ENCODE measurements around the gene WNT7B.

Gene WNT7B

GRCh38 chr22:45975164-45976161 lies 1.5 kb downstream of the WNT7B start:
- H3K4me1 ChIP-seq (ENCODE audit: control insufficient read depth in 2 of 2, insufficient read depth in 1 of 2, low read depth in 1 of 2, low read length in 2 of 2), result peaks cover 30 to 36% of the 10 kb centered on the region in 2 donors
- H3K4me3 ChIP-seq (ENCODE audit: low read length in 2 of 2), result peak overlapping the region; percentile 37 to 84
- peaks cover 0 to 5% of the 10 kb centered on the region in 2 donors for H3K36me3 ChIP-seq (replicated peaks in 1 of 2; ENCODE audit: control insufficient read depth in 2 of 2, insufficient read depth in 2 of 2, low read length in 2 of 2)
- no CpG with 5 or more reads among the region's 80 CpGs for WGBS, 2 donors (ENCODE audit: extremely low coverage in 2 of 2, insufficient read length in 2 of 2, insufficient replicate concordance in 1 of 2)
- peak overlapping the region; percentile 0 for H3K23ac ChIP-seq (ENCODE audit: low read depth, low read length, poor library complexity)
- H3K79me1 ChIP-seq (ENCODE audit: low read depth, low read length), result peaks cover 2% of the 10 kb centered on the region
- H4K91ac ChIP-seq (ENCODE audit: low read depth, low read length, poor library complexity), result no peak overlapping the region
- peak overlapping the region; percentile 94 for H3K14ac ChIP-seq (ENCODE audit: low read length)
- no peak overlapping the region for H2BK12ac ChIP-seq (ENCODE audit: low read length)
- H2BK5ac ChIP-seq (ENCODE audit: low read length), result no peak overlapping the region
- no peak overlapping the region for H2BK120ac ChIP-seq (ENCODE audit: low read depth, low read length)
- H3K27ac ChIP-seq (replicated peaks; ENCODE audit: low read length), result no peak overlapping the region
- no peak for DNase-seq (ENCODE audit: low spot score)
- peak overlapping the region; percentile 19 for H2BK15ac ChIP-seq (ENCODE audit: low read length)
- peaks cover 7 to 26% of the 10 kb centered on the region in 2 donors for H3K9me3 ChIP-seq (replicated peaks in 1 of 2; ENCODE audit: control insufficient read depth in 2 of 2, insufficient read depth in 1 of 2, low read depth in 1 of 2, low read length in 2 of 2)
- peak overlapping the region; percentile 91 for H3K18ac ChIP-seq (ENCODE audit: low read length)
- no peak overlapping the region for H3K4ac ChIP-seq (ENCODE audit: low read length)
- peak overlapping the region; percentile 99 for H3K4me2 ChIP-seq (ENCODE audit: insufficient read depth, low read length, poor library complexity, severe bottlenecking)
- peak overlapping the region; percentile 88 for H2AFZ ChIP-seq (ENCODE audit: low read length)
- H2AK5ac ChIP-seq (ENCODE audit: low read depth, low read length), result peak overlapping the region; percentile 41
- H4K8ac ChIP-seq (ENCODE audit: low read depth, low read length), result no peak overlapping the region
- H3K27me3 ChIP-seq (ENCODE audit: control insufficient read depth in 3 of 3, insufficient read depth in 3 of 3, low read depth in 1 of 3, low read length in 3 of 3), result peaks cover 40 to 84% (median 69%) of the 10 kb centered on the region in 3 experiments
- H3K9ac ChIP-seq (ENCODE audit: low read depth, low read length, poor library complexity), result peak overlapping the region; percentile 34

- Histone ChIP-seq H2BK5ac (ENCODE audit: low read length) (no peak overlapping the region), H3K18ac (ENCODE audit: low read length) (peak overlapping the region; percentile 0), H2BK120ac (ENCODE audit: low read depth, low read length) (no peak overlapping the region), H2AFZ (ENCODE audit: low read length) (no peak overlapping the region), H2AK5ac (ENCODE audit: low read depth, low read length) (peak overlapping the region; percentile 70), H3K36me3 (replicated peaks in 1 of 2; ENCODE audit: control insufficient read depth in 2 of 2, insufficient read depth in 2 of 2, low read length in 2 of 2) (peaks cover 0 to 2% of the 10 kb centered on the region in 2 donors), H4K91ac (ENCODE audit: low read depth, low read length, poor library complexity) (no peak overlapping the region), H3K9me3 (replicated peaks in 1 of 2; ENCODE audit: control insufficient read depth in 2 of 2, insufficient read depth in 1 of 2, low read depth in 1 of 2, low read length in 2 of 2) (peaks cover 7 to 17% of the 10 kb centered on the region in 2 donors), H3K4me1 (ENCODE audit: control insufficient read depth in 2 of 2, insufficient read depth in 1 of 2, low read depth in 1 of 2, low read length in 2 of 2) (peaks cover 39 to 43% of the 10 kb centered on the region in 2 donors), H3K27me3 (ENCODE audit: control insufficient read depth in 3 of 3, insufficient read depth in 3 of 3, low read depth in 1 of 3, low read length in 3 of 3) (peaks cover 40 to 81% (median 74%) of the 10 kb centered on the region in 3 experiments), H3K14ac (ENCODE audit: low read length) (no peak overlapping the region), H3K9ac (ENCODE audit: low read depth, low read length, poor library complexity) (no peak overlapping the region), H2BK15ac (ENCODE audit: low read length) (no peak overlapping the region), H3K4ac (ENCODE audit: low read length) (no peak overlapping the region), H4K8ac (ENCODE audit: low read depth, low read length) (no peak overlapping the region), H3K79me1 (ENCODE audit: low read depth, low read length) (peaks cover 2% of the 10 kb centered on the region), H3K27ac (replicated peaks; ENCODE audit: low read length) (no peak overlapping the region), H3K23ac (ENCODE audit: low read depth, low read length, poor library complexity) (no peak overlapping the region), H3K4me3 (ENCODE audit: low read length in 2 of 2) (no peak overlapping the region), H2BK12ac (ENCODE audit: low read length) (no peak overlapping the region), H3K4me2 (ENCODE audit: insufficient read depth, low read length, poor library complexity, severe bottlenecking) (no peak overlapping the region)
- no peak for DNase-seq (ENCODE audit: low spot score)
- no CpG with 5 or more reads among the region's 4 CpGs for WGBS, 2 donors (ENCODE audit: extremely low coverage in 2 of 2, insufficient read length in 2 of 2, insufficient replicate concordance in 1 of 2)
Observed at GRCh38 chr22:45974498-45974897, 2.5 kb downstream of the WNT7B start.

- peaks cover 37 to 49% of the 10 kb centered on the region in 2 donors for H3K4me1 ChIP-seq (ENCODE audit: control insufficient read depth in 2 of 2, insufficient read depth in 1 of 2, low read depth in 1 of 2, low read length in 2 of 2)
- no peak overlapping the region for H3K4ac ChIP-seq (ENCODE audit: low read length)
- H2AFZ ChIP-seq (ENCODE audit: low read length), result no peak overlapping the region
- H3K23ac ChIP-seq (ENCODE audit: low read depth, low read length, poor library complexity), result peak overlapping the region; percentile 96
- peak overlapping the region; percentile 39 for H3K14ac ChIP-seq (ENCODE audit: low read length)
- H2BK5ac ChIP-seq (ENCODE audit: low read length), result no peak overlapping the region
- peaks cover 38 to 79% (median 71%) of the 10 kb centered on the region in 3 experiments for H3K27me3 ChIP-seq (ENCODE audit: control insufficient read depth in 3 of 3, insufficient read depth in 3 of 3, low read depth in 1 of 3, low read length in 3 of 3)
- peak overlapping the region; percentile 99 for H2BK12ac ChIP-seq (ENCODE audit: low read length)
- peak overlapping the region; percentile 99 for H2AK5ac ChIP-seq (ENCODE audit: low read depth, low read length)
- H2BK120ac ChIP-seq (ENCODE audit: low read depth, low read length), result no peak overlapping the region
- peaks cover 7 to 15% of the 10 kb centered on the region in 2 donors for H3K9me3 ChIP-seq (replicated peaks in 1 of 2; ENCODE audit: control insufficient read depth in 2 of 2, insufficient read depth in 1 of 2, low read depth in 1 of 2, low read length in 2 of 2)
- no peak overlapping the region for H4K91ac ChIP-seq (ENCODE audit: low read depth, low read length, poor library complexity)
- peaks cover 0 to 2% of the 10 kb centered on the region in 2 donors for H3K36me3 ChIP-seq (replicated peaks in 1 of 2; ENCODE audit: control insufficient read depth in 2 of 2, insufficient read depth in 2 of 2, low read length in 2 of 2)
- no peak for DNase-seq (ENCODE audit: low spot score)
- no CpG with 5 or more reads among the region's 10 CpGs for WGBS, 2 donors (ENCODE audit: extremely low coverage in 2 of 2, insufficient read length in 2 of 2, insufficient replicate concordance in 1 of 2)
- no peak overlapping the region for H4K8ac ChIP-seq (ENCODE audit: low read depth, low read length)
- H3K9ac ChIP-seq (ENCODE audit: low read depth, low read length, poor library complexity), result no peak overlapping the region
- no peak overlapping the region for H3K27ac ChIP-seq (replicated peaks; ENCODE audit: low read length)
- H2BK15ac ChIP-seq (ENCODE audit: low read length), result peak overlapping the region; percentile 99
- no peak overlapping the region for H3K4me2 ChIP-seq (ENCODE audit: insufficient read depth, low read length, poor library complexity, severe bottlenecking)
- peaks cover 2% of the 10 kb centered on the region for H3K79me1 ChIP-seq (ENCODE audit: low read depth, low read length)
- peak overlapping the region in 1 of 2 donors; percentile 43 for H3K4me3 ChIP-seq (ENCODE audit: low read length in 2 of 2)
- H3K18ac ChIP-seq (ENCODE audit: low read length), result peak overlapping the region; percentile 38
Observed at GRCh38 chr22:45972889-45973253, 4.1 kb downstream of the WNT7B start.

All from neuronal stem cell (in vitro differentiated cells).